ENCODE data around the gene TNFAIP6. TPM values are rescaled to one million over a fixed set of nuclear protein-coding genes. Genes with fewer than 3 reads are reported as not detected.
"Not testable (repeated sequence)": the region's sequence is repeated elsewhere in the genome, so short reads cannot be mapped to it uniquely, and the experiment has no call there.

The TNFAIP6 gene
- polyA plus RNA-seq, 1 of the 3 experiments (the other 2 are of a cell fraction) = 0.58 TPM

GRCh38 chr2:151417650-151418049, 60.3 kb downstream of the TNFAIP6 start:
- peaks cover 5% of the 10 kb centered on the region for H3F3A ChIP-seq (replicated peaks; ENCODE audit: insufficient read depth)
- no peak overlapping the region for H2AFZ ChIP-seq (ENCODE audit: low read depth)
- H4K20me1 ChIP-seq (ENCODE audit: insufficient read depth) = no peaks in the 10 kb centered on the region; the same call in 1 of the 2 replicates
- CTCF ChIA-PET = interaction anchor here (0.6 kb wide), 1 partner anchor 20 kb away, joined by 3 read pairs; no protein-coding TSS in a partner anchor
- POLR2A ChIA-PET = no interaction called here
- WGBS (ENCODE audit: low lambda C conversion rate) = 94% methylated on average over 3 of the region's 3 CpGs
- no peak overlapping the region for H3K4me2 ChIP-seq
- no peak for DNase-seq
- H3K9me3 ChIP-seq = no peaks in the 10 kb centered on the region
- H3K4me1 ChIP-seq (ENCODE audit: control insufficient read depth in 1 of 2, insufficient read depth in 2 of 2, low read depth in 1 of 2, low read length in 1 of 2) = no peaks in the 10 kb centered on the region
- H3K27me3 ChIP-seq (ENCODE audit: insufficient read depth) = no peaks in the 10 kb centered on the region
- TF ChIP-seq SMC3 (IDR thresholded peaks at IDR 0.05; ENCODE audit: low read depth, low read length) (no peak), RXRA (IDR thresholded peaks at IDR 0.05; ENCODE audit: borderline replicate concordance, low read depth) (no peak), NFIC (IDR thresholded peaks at IDR 0.05; ENCODE audit: borderline replicate concordance) (no peak), FOSL2 (IDR thresholded peaks at IDR 0.05; ENCODE audit: borderline replicate concordance, low read depth) (no peak), JUND (IDR thresholded peaks at IDR 0.05) (no peak)
- TF ChIP-seq, protein P1, sequence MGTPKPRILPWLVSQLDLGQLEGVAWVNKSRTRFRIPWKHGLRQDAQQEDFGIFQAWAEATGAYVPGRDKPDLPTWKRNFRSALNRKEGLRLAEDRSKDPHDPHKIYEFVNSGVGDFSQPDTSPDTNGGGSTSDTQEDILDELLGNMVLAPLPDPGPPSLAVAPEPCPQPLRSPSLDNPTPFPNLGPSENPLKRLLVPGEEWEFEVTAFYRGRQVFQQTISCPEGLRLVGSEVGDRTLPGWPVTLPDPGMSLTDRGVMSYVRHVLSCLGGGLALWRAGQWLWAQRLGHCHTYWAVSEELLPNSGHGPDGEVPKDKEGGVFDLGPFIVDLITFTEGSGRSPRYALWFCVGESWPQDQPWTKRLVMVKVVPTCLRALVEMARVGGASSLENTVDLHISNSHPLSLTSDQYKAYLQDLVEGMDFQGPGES (IDR thresholded peaks at IDR 0.05; ENCODE audit: low read depth, low read length) = no peak
- no peak overlapping the region for H3K4me3 ChIP-seq (ENCODE audit: low read depth in 2 of 2, low read length in 1 of 2)
- peaks cover 66 to 89% of the 10 kb centered on the region in 2 experiments for H3K36me3 ChIP-seq (replicated peaks in 1 of 2; ENCODE audit: control insufficient read depth in 1 of 2, insufficient read depth in 2 of 2, low read length in 1 of 2)
- no peaks in the 10 kb centered on the region for H3K9me2 ChIP-seq
- H3K27ac ChIP-seq (ENCODE audit: low read depth in 2 of 2, low read length in 1 of 2) = no peak overlapping the region
- no peak overlapping the region for H3K9ac ChIP-seq
- peaks cover 82% of the 10 kb centered on the region for H3K79me2 ChIP-seq (ENCODE audit: insufficient read depth)

DNA sequence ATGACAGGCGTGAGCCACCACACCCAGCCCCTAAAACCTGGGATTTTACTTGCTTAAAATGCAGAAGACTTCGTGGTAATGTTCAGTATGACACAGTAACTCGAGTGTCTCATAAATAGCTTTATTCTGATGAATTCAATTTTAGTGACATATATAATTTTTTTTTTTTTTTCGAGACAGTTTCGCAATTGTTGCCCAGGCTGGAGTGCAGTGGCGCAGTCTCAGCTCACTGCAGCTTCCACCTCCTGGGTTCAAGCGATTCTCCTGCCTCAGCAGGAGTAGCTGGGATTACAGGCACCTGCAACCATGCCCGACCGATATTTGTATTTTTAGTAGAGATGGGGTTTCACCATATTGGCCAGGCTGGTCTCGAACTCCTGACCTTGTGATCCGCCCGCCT, 64.3 kb downstream of the TNFAIP6 start:
- ChIA-PET CTCF (interaction anchor here (1.1 to 1.9 kb wide), 2 partner anchors 15 to 16 kb away, joined by 3 to 7 read pairs; no protein-coding TSS in a partner anchor), POLR2A (interaction anchor here (1.3 kb wide), 1 partner anchor 10 kb away, joined by 4 read pairs; no protein-coding TSS in a partner anchor)
- WGBS (ENCODE audit: low lambda C conversion rate) = 95% methylated on average over 12 of the region's 12 CpGs
- not testable (repeated sequence) for H3K27me3 ChIP-seq (ENCODE audit: insufficient read depth); H3K4me3 ChIP-seq (ENCODE audit: low read depth in 2 of 2, low read length in 1 of 2); H4K20me1 ChIP-seq (ENCODE audit: insufficient read depth); DNase-seq; H3K4me1 ChIP-seq (ENCODE audit: control insufficient read depth in 1 of 2, insufficient read depth in 2 of 2, low read depth in 1 of 2, low read length in 1 of 2); H3K9ac ChIP-seq; H3K27ac ChIP-seq (ENCODE audit: low read depth in 2 of 2, low read length in 1 of 2); H3K9me2 ChIP-seq; H2AFZ ChIP-seq (ENCODE audit: low read depth); H3K4me2 ChIP-seq; H3K9me3 ChIP-seq; H3F3A ChIP-seq (replicated peaks; ENCODE audit: insufficient read depth)
- Histone ChIP-seq H3K36me3 (replicated peaks in 1 of 2; ENCODE audit: control insufficient read depth in 1 of 2, insufficient read depth in 2 of 2, low read length in 1 of 2) (peaks cover 55 to 78% of the 10 kb centered on the region in 2 experiments), H3K79me2 (ENCODE audit: insufficient read depth) (peaks cover 79% of the 10 kb centered on the region)

DNA sequence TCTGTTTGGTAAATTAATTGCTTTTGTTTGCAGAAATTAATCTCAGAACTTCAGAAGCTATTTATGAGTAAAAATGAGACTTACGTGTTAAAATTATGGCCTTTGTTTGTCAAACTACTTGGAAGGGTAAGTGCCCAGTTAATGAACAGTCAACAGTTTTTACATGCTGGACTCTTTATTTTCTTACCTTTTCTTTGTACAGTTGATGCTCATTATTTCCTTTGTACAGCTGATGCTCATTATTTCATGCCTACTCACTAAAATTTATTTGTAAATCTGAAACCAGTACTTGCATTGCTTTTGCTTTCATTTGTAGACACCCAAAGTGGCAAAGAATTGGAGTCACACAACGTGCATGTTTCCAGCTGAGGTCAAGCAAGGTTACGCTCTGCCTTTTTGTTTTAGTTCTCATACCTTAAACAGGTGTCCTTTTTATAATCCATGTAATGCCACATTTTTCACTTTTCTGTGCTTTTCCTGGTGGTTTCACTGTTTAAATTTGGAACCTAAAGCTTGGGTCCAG, 65.6 kb downstream of the TNFAIP6 start:
- 91% methylated on average over 3 of the region's 3 CpGs for WGBS (ENCODE audit: low lambda C conversion rate)
- H3K9me3 ChIP-seq = no peaks in the 10 kb centered on the region
- no peaks in the 10 kb centered on the region for H3K4me1 ChIP-seq (ENCODE audit: control insufficient read depth in 1 of 2, insufficient read depth in 2 of 2, low read depth in 1 of 2, low read length in 1 of 2)
- H4K20me1 ChIP-seq (ENCODE audit: insufficient read depth) = no peaks in the 10 kb centered on the region
- no peak overlapping the region for H3K4me2 ChIP-seq
- no peaks in the 10 kb centered on the region for H3K9me2 ChIP-seq
- H3F3A ChIP-seq (replicated peaks; ENCODE audit: insufficient read depth) = peaks cover 9% of the 10 kb centered on the region
- H3K4me3 ChIP-seq (ENCODE audit: low read depth in 2 of 2, low read length in 1 of 2) = no peak overlapping the region
- no peak overlapping the region for H2AFZ ChIP-seq (ENCODE audit: low read depth)
- ChIA-PET CTCF (interaction anchor here (0.8 to 1.9 kb wide), 2 partner anchors 13 to 14 kb away, joined by 3 to 7 read pairs; partner anchors contain the start of gene RIF1), POLR2A (no interaction called here)
- no peak for DNase-seq
- peaks cover 85% of the 10 kb centered on the region for H3K79me2 ChIP-seq (ENCODE audit: insufficient read depth)
- peaks cover 42 to 72% of the 10 kb centered on the region in 2 experiments for H3K36me3 ChIP-seq (replicated peaks in 1 of 2; ENCODE audit: control insufficient read depth in 1 of 2, insufficient read depth in 2 of 2, low read length in 1 of 2)
- H3K27ac ChIP-seq (ENCODE audit: low read depth in 2 of 2, low read length in 1 of 2) = no peak overlapping the region
- no peak overlapping the region for H3K9ac ChIP-seq
- no peaks in the 10 kb centered on the region for H3K27me3 ChIP-seq (ENCODE audit: insufficient read depth)
- no peak for TF ChIP-seq SMC3 (IDR thresholded peaks at IDR 0.05; ENCODE audit: low read depth, low read length)
- no peak for TF ChIP-seq ZBTB33 (IDR thresholded peaks at IDR 0.05; ENCODE audit: borderline replicate concordance, low read depth)
- TF ChIP-seq CTCF (IDR thresholded peaks at IDR 0.05) = no peak
- no peak for TF ChIP-seq GABPA (IDR thresholded peaks at IDR 0.05; ENCODE audit: low read depth)
- TF ChIP-seq JUND (IDR thresholded peaks at IDR 0.05) = no peak
- TF ChIP-seq GATA2 (CRISPR knock-in tag; IDR thresholded peaks at IDR 0.05) = no peak
- no peak for TF ChIP-seq TCF12 (IDR thresholded peaks at IDR 0.05)
- no peak for TF ChIP-seq FOXJ3 (CRISPR knock-in tag; IDR thresholded peaks at IDR 0.05)
- TF ChIP-seq, protein P2, sequence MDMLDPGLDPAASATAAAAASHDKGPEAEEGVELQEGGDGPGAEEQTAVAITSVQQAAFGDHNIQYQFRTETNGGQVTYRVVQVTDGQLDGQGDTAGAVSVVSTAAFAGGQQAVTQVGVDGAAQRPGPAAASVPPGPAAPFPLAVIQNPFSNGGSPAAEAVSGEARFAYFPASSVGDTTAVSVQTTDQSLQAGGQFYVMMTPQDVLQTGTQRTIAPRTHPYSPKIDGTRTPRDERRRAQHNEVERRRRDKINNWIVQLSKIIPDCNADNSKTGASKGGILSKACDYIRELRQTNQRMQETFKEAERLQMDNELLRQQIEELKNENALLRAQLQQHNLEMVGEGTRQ (IDR thresholded peaks at IDR 0.05; ENCODE audit: borderline replicate concordance, low read depth, low read length) = no peak
- TF ChIP-seq MEF2A (IDR thresholded peaks at IDR 0.05; ENCODE audit: borderline replicate concordance, low read depth) = no peak

Data from SK-N-SH (cell line).